ENCODE data around the gene PARD3B. TPM values are rescaled to one million over a fixed set of nuclear protein-coding genes. Genes with fewer than 3 reads are reported as not detected.

PARD3B gene
- total and polyA plus RNA-seq, 10 of the 15 experiments (the other 5 are each of a cell fraction or from before 2014, with no cell fraction given), result 0.01 to 0.54 (median 0.07) TPM; not detected in 7

- Histone ChIP-seq H3K9ac (ENCODE audit: control insufficient read depth, insufficient read depth, low read length) (no peak overlapping the region), H3K36me3 (ENCODE audit: control insufficient read depth in 2 of 2, insufficient read depth in 2 of 2, low read length in 1 of 2) (no peaks in the 10 kb centered on the region), H3K4me3 (no peak overlapping the region), H3K27ac (ENCODE audit: control insufficient read depth, insufficient read depth) (no peak overlapping the region), H3K9me3 (replicated peaks; ENCODE audit: control insufficient read depth, insufficient read depth, low read length) (no peaks in the 10 kb centered on the region), H4K20me1 (ENCODE audit: control insufficient read depth, insufficient read depth) (no peaks in the 10 kb centered on the region), H2AFZ (ENCODE audit: control insufficient read depth, low read depth, low read length) (no peak overlapping the region), H3K27me3 (replicated peaks in 1 of 2; ENCODE audit: control insufficient read depth in 2 of 2, insufficient read depth in 2 of 2, low read length in 1 of 2) (no peaks in the 10 kb centered on the region), H3K4me2 (ENCODE audit: control insufficient read depth, insufficient read depth) (no peak overlapping the region), H3K4me1 (ENCODE audit: control insufficient read depth, insufficient read depth, low read length) (no peaks in the 10 kb centered on the region), H3K79me2 (ENCODE audit: control insufficient read depth, insufficient read depth, low read length) (no peaks in the 10 kb centered on the region)
- TF ChIP-seq NFXL1 (IDR thresholded peaks at IDR 0.05; ENCODE audit: borderline replicate concordance) (no peak), CHD2 (IDR thresholded peaks at IDR 0.05; ENCODE audit: borderline replicate concordance, low read depth, low read length) (no peak), CEBPB (IDR thresholded peaks at IDR 0.05; ENCODE audit: borderline replicate concordance in 1 of 2, low read depth in 2 of 2, low read length in 2 of 2) (no peak), CHD4 (IDR thresholded peaks at IDR 0.05) (no peak), MEF2B (IDR thresholded peaks at IDR 0.05; ENCODE audit: partially characterized antibody, poor library complexity, severe bottlenecking) (no peak), STAT1 (conservative IDR thresholded peaks at IDR 0.05) (no peak), NFYA (IDR thresholded peaks at IDR 0.05; ENCODE audit: borderline replicate concordance, low read depth, low read length) (no peak)
- DNase-seq (ENCODE audit: low read depth, low spot score), result no peak
- RAD21 ChIA-PET (ENCODE audit: unreplicated experiment), result no interaction called here
- SMC1A ChIA-PET (ENCODE audit: uncharacterized antibody, unreplicated experiment), result no interaction called here
- intact Hi-C loops (cut with micrococcal nuclease; ENCODE audit: unreplicated experiment) (no loop called here), in situ Hi-C loops (cut with MboI) (no loop called here)
- BruUV-seq (replicated peaks), result no TSS peak
- ATAC-seq, result no peak
- CTCF ChIA-PET, result no interaction called here
- FAIRE-seq, result no peak
- POLR2A ChIA-PET, result no interaction called here
- WGBS (ENCODE audit: insufficient coverage, insufficient replicate concordance, low lambda C conversion rate, missing lambda C conversion rate), result 34% methylated on average over 8 of the region's 8 CpGs
These were observed 813.1 kb downstream of the PARD3B start for GRCh38 chr2:205358351-205358815.

- Histone ChIP-seq H3K4me1 (ENCODE audit: control insufficient read depth, insufficient read depth, low read length) (no peaks in the 10 kb centered on the region), H3K4me3 (no peak overlapping the region), H2AFZ (ENCODE audit: control insufficient read depth, low read depth, low read length) (no peak overlapping the region), H3K4me2 (ENCODE audit: control insufficient read depth, insufficient read depth) (no peak overlapping the region), H4K20me1 (ENCODE audit: control insufficient read depth, insufficient read depth) (no peaks in the 10 kb centered on the region), H3K27me3 (replicated peaks in 1 of 2; ENCODE audit: control insufficient read depth in 2 of 2, insufficient read depth in 2 of 2, low read length in 1 of 2) (no peaks in the 10 kb centered on the region), H3K27ac (ENCODE audit: control insufficient read depth, insufficient read depth) (no peak overlapping the region), H3K79me2 (ENCODE audit: control insufficient read depth, insufficient read depth, low read length) (no peaks in the 10 kb centered on the region), H3K9ac (ENCODE audit: control insufficient read depth, insufficient read depth, low read length) (no peak overlapping the region), H3K36me3 (ENCODE audit: control insufficient read depth in 2 of 2, insufficient read depth in 2 of 2, low read length in 1 of 2) (no peaks in the 10 kb centered on the region), H3K9me3 (replicated peaks; ENCODE audit: control insufficient read depth, insufficient read depth, low read length) (no peaks in the 10 kb centered on the region)
- in situ Hi-C loops (cut with MboI), result no loop called here
- ChIA-PET RAD21 (ENCODE audit: unreplicated experiment) (no interaction called here), SMC1A (ENCODE audit: uncharacterized antibody, unreplicated experiment) (no interaction called here), CTCF (no interaction called here), POLR2A (no interaction called here)
- DNase-seq (ENCODE audit: low read depth, low spot score) (no peak), ATAC-seq (no peak), FAIRE-seq (no peak)
- 0% methylated on average over 3 of the region's 3 CpGs for WGBS (ENCODE audit: insufficient coverage, insufficient replicate concordance, low lambda C conversion rate, missing lambda C conversion rate)
- intact Hi-C loops (cut with micrococcal nuclease; ENCODE audit: unreplicated experiment), result no loop called here
- BruUV-seq (replicated peaks), result no TSS peak
- no peak for TF ChIP-seq YY1 (IDR thresholded peaks at IDR 0.05; ENCODE audit: low read depth, low read length)
- TF ChIP-seq CREB1 (IDR thresholded peaks at IDR 0.05; ENCODE audit: low read depth), result no peak
- no peak for TF ChIP-seq ESRRA (IDR thresholded peaks at IDR 0.05; ENCODE audit: low read length)
- TF ChIP-seq NRF1 (conservative IDR thresholded peaks at IDR 0.05; ENCODE audit: low read depth, low read length), result no peak
- TF ChIP-seq MYC (IDR thresholded peaks at IDR 0.05; ENCODE audit: insufficient read depth, insufficient read length, insufficient replicate concordance, low read length, severe bottlenecking), result no peak
- TF ChIP-seq TAF1 (IDR thresholded peaks at IDR 0.05; ENCODE audit: borderline replicate concordance, low read depth, low read length), result no peak
- TF ChIP-seq ATF2 (IDR thresholded peaks at IDR 0.05; ENCODE audit: low read length), result no peak
- TF ChIP-seq BCL3 (IDR thresholded peaks at IDR 0.05; ENCODE audit: borderline replicate concordance, insufficient read depth, low read depth, low read length, poor library complexity, severe bottlenecking), result no peak
These were observed 816.0 kb downstream of the PARD3B start for GRCh38 chr2:205361272-205361671.
